NB4 (cell line): ENCODE data around the gene CIB4.

Experiments
- MYC ChIP-seq: IDR thresholded peaks from 2 replicates; pipeline ENCODE4 v1.6.1; 2011; ENCODE audit warnings: low read depth, low read length
- POLR2A ChIP-seq: IDR thresholded peaks from 2 replicates; pipeline ENCODE4 v1.6.1; 2011; ENCODE audit warnings: mild to moderate bottlenecking; ENCODE audit not compliant: insufficient read length; ENCODE audit errors: extremely low read depth
- TF ChIP-seq, protein P1 (sequence below): IDR thresholded peaks from one replicate; pipeline ENCODE4 v1.5.1; 2012; ENCODE audit warnings: low read depth, low read length
- TF ChIP-seq, protein P2 (sequence below): IDR thresholded peaks from 2 replicates; pipeline ENCODE4 v1.6.1; 2011; ENCODE audit warnings: low read depth, low read length

DNA sequence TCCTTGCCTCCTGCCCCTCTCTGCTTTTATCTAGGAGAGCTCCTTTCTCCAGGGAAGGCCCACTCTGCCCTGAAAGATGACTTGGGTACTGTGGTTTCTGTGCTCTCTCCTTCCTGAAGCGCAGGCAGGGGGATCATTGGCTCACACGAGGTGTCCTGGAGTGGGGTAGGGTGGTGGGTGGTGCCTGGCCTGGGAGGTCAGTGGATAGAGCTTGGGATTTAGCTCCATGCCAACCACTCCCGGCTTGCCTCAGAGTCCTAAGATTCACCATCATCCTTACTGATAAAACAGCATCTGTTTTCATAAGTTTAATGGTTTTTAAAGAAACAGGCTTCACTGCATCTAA is 63.1 kb downstream of the CIB4 start:
- TF ChIP-seq, protein P1, sequence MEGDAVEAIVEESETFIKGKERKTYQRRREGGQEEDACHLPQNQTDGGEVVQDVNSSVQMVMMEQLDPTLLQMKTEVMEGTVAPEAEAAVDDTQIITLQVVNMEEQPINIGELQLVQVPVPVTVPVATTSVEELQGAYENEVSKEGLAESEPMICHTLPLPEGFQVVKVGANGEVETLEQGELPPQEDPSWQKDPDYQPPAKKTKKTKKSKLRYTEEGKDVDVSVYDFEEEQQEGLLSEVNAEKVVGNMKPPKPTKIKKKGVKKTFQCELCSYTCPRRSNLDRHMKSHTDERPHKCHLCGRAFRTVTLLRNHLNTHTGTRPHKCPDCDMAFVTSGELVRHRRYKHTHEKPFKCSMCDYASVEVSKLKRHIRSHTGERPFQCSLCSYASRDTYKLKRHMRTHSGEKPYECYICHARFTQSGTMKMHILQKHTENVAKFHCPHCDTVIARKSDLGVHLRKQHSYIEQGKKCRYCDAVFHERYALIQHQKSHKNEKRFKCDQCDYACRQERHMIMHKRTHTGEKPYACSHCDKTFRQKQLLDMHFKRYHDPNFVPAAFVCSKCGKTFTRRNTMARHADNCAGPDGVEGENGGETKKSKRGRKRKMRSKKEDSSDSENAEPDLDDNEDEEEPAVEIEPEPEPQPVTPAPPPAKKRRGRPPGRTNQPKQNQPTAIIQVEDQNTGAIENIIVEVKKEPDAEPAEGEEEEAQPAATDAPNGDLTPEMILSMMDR = no peak
- TF ChIP-seq, protein P2, sequence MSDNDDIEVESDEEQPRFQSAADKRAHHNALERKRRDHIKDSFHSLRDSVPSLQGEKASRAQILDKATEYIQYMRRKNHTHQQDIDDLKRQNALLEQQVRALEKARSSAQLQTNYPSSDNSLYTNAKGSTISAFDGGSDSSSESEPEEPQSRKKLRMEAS = no peak
- TF ChIP-seq POLR2A (no peak), MYC (no peak)
